ENCODE results near the gene GLIPR2.
"Not testable (repeated sequence)": the region's sequence is repeated elsewhere in the genome, so short reads cannot be mapped to it uniquely, and the experiment has no call there.

Gene GLIPR2

GRCh38 chr9:36164989-36165388, 28.5 kb downstream of the GLIPR2 start:
- no peak for DNase-seq

GRCh38 chr9:36165826-36166167, 29.3 kb downstream of the GLIPR2 start:
- no peak for DNase-seq

- peak; percentile 77 for DNase-seq
Observed at GRCh38 chr9:36166168-36166927, 29.8 kb downstream of the GLIPR2 start.

GRCh38 chr9:36169166-36169565, 32.6 kb downstream of the GLIPR2 start, which contains the start of gene CCIN:
Gene CCIN (plus strand): TSS chr9:36169388. CDS start chr9:36169503, 115 bp downstream.
- no peak for DNase-seq

- no peak for DNase-seq
Observed at GRCh38 chr9:36169708-36170107, 33.2 kb downstream of the GLIPR2 start.

GRCh38 chr9:36170531-36170930, 34.0 kb downstream of the GLIPR2 start:
- DNase-seq, result no peak

- no peak for DNase-seq
Observed at GRCh38 chr9:36173861-36174260, 37.3 kb downstream of the GLIPR2 start.

- DNase-seq, result no peak
Observed at GRCh38 chr9:36174271-36174670, 37.7 kb downstream of the GLIPR2 start.

- no peak for DNase-seq
Observed at GRCh38 chr9:36174731-36175130, 38.2 kb downstream of the GLIPR2 start.

GRCh38 chr9:36175209-36175608, 38.7 kb downstream of the GLIPR2 start:
- DNase-seq, result not testable (repeated sequence)

- not testable (repeated sequence) for DNase-seq
Observed at GRCh38 chr9:36176496-36176895, 40.0 kb downstream of the GLIPR2 start.

GRCh38 chr9:36177571-36177970, 41.0 kb downstream of the GLIPR2 start:
- no peak for DNase-seq

- DNase-seq, result not testable (repeated sequence)
Observed at GRCh38 chr9:36180243-36180642, 43.7 kb downstream of the GLIPR2 start.

GRCh38 chr9:36187414-36187813, 50.9 kb downstream of the GLIPR2 start:
- DNase-seq, result no peak

- DNase-seq, result no peak
Observed at GRCh38 chr9:36188212-36188611, 51.7 kb downstream of the GLIPR2 start.

- no peak for DNase-seq
Observed at GRCh38 chr9:36189976-36190375, 53.4 kb downstream of the GLIPR2 start.

- peak; percentile 88 for DNase-seq
Observed at GRCh38 chr9:36190388-36191289, 54.1 kb downstream of the GLIPR2 start, which contains the start of gene CLTA. Gene CLTA (plus strand): TSS chr9:36190921. CDS start chr9:36191057, 136 bp downstream.

- peak; percentile 49 for DNase-seq
Observed at GRCh38 chr9:36191290-36191645, 54.7 kb downstream of the GLIPR2 start.

GRCh38 chr9:36191686-36192085, 55.2 kb downstream of the GLIPR2 start:
- no peak for DNase-seq

GRCh38 chr9:36192196-36192595, 55.7 kb downstream of the GLIPR2 start:
- DNase-seq, result no peak

- DNase-seq, result no peak
Observed at GRCh38 chr9:36193023-36193422, 56.5 kb downstream of the GLIPR2 start.

- DNase-seq, result no peak
Observed at GRCh38 chr9:36194326-36195000, 57.9 kb downstream of the GLIPR2 start.

GRCh38 chr9:36204906-36205547, 68.5 kb downstream of the GLIPR2 start:
- DNase-seq, result no peak
